C4-2B (cell line): Measurements from ENCODE around the gene VGLL4.

Source experiments
- ZFX ChIP-seq: fragments of 450-650 bp; IDR thresholded peaks from 2 replicates; pipeline ENCODE4 v1.6.1; 2017
- TF ChIP-seq, protein P1 (sequence below): fragments of 450-650 bp; conservative IDR thresholded peaks from 2 replicates; pipeline ENCODE4 v1.5.1; 2017; ENCODE audit warnings: mild to moderate bottlenecking

GRCh38 chr3:11642431-11643191 is 1.1 kb downstream of the VGLL4 start:
- TF ChIP-seq, protein P1, sequence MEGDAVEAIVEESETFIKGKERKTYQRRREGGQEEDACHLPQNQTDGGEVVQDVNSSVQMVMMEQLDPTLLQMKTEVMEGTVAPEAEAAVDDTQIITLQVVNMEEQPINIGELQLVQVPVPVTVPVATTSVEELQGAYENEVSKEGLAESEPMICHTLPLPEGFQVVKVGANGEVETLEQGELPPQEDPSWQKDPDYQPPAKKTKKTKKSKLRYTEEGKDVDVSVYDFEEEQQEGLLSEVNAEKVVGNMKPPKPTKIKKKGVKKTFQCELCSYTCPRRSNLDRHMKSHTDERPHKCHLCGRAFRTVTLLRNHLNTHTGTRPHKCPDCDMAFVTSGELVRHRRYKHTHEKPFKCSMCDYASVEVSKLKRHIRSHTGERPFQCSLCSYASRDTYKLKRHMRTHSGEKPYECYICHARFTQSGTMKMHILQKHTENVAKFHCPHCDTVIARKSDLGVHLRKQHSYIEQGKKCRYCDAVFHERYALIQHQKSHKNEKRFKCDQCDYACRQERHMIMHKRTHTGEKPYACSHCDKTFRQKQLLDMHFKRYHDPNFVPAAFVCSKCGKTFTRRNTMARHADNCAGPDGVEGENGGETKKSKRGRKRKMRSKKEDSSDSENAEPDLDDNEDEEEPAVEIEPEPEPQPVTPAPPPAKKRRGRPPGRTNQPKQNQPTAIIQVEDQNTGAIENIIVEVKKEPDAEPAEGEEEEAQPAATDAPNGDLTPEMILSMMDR = no peak
- no peak for TF ChIP-seq ZFX
